Smooth muscle cell (in vitro differentiated cells): ENCODE measurements around the gene LCN1. TPM values are rescaled to one million over a fixed set of nuclear protein-coding genes. Genes with fewer than 3 reads are reported as not detected.

Experiments
- DNase-seq: peaks from one replicate; lab custom pipeline; 2025; ENCODE audit not compliant: unreplicated experiment; lab: John Stamatoyannopoulos, UW
- H2AFZ ChIP-seq: fragments of 200-600 bp; sonication (generic); 2 replicates; pipeline ENCODE4 v1.6.0; 2016; ENCODE audit warnings: antibody characterized with exemption, low read depth, mild to moderate bottlenecking
- H3F3A ChIP-seq: fragments of 200-600 bp; sonication (generic); 2 replicates; pipeline ENCODE4 v1.6.0; 2017; ENCODE audit warnings: antibody characterized with exemption, low read depth
- H3K27ac ChIP-seq: fragments of 200-600 bp; sonication (generic); 2 replicates; pipeline ENCODE4 v1.5.1; 2016; ENCODE audit warnings: low read depth, mild to moderate bottlenecking
- H3K27me3 ChIP-seq: fragments of 200-600 bp; sonication (generic); 2 replicates; pipeline ENCODE4 v1.6.1; 2016; ENCODE audit warnings: low read depth, mild to moderate bottlenecking
- H3K36me3 ChIP-seq: fragments of 200-600 bp; sonication (generic); 2 replicates; pipeline ENCODE4 v1.5.1; 2016; ENCODE audit warnings: low read depth
- H3K4me1 ChIP-seq: fragments of 200-600 bp; sonication (generic); 2 replicates; pipeline ENCODE4 v1.5.1; 2016; ENCODE audit warnings: low read depth
- H3K4me2 ChIP-seq: fragments of 200-600 bp; sonication (generic); 2 replicates; pipeline ENCODE4 v1.6.0; 2016; ENCODE audit warnings: mild to moderate bottlenecking
- H3K4me3 ChIP-seq: fragments of 200-600 bp; sonication (generic); 2 replicates; pipeline ENCODE4 v1.5.1; 2016; ENCODE audit warnings: mild to moderate bottlenecking
- H3K79me2 ChIP-seq: fragments of 200-600 bp; sonication (generic); 2 replicates; pipeline ENCODE4 v1.6.0; 2016; ENCODE audit warnings: low read depth, mild to moderate bottlenecking
- H3K9ac ChIP-seq: fragments of 200-600 bp; sonication (generic); 2 replicates; pipeline ENCODE4 v1.6.0; 2016; ENCODE audit warnings: low read depth
- H3K9me3 ChIP-seq: fragments of 200-600 bp; sonication (generic); replicated peaks from 2 replicates; pipeline ENCODE4 v1.5.1; 2016; ENCODE audit warnings: low read depth
- H4K20me1 ChIP-seq: fragments of 200-600 bp; sonication (generic); 2 replicates; pipeline ENCODE4 v1.6.0; 2016; ENCODE audit warnings: low read depth
- CTCF ChIP-seq: fragments of 200-600 bp; sonication (generic); IDR thresholded peaks from 2 replicates; pipeline ENCODE4 v1.5.1; 2017; ENCODE audit warnings: borderline replicate concordance, mild to moderate bottlenecking, antibody characterized with exemption; ENCODE audit not compliant: insufficient read depth, poor library complexity, severe bottlenecking
- WGBS: methylation state at CpG from one replicate; pipeline ENCODE4 v1.1.7; 2016; ENCODE audit warnings: low lambda C conversion rate; 5-methylcytosine and 5-hydroxymethylcytosine counted together
- polyA plus RNA-seq: library from polyadenylated mRNA; unstranded; fragments of >200 nt; fragmentation: Nextera tagmentation; extraction: Ambion mirVana; gene quantifications from 2 replicates; pipeline ENCODE4 v1.2.1, GENCODE V29; 2016
- total RNA-seq: library from RNA; depleted of rRNA; stranded (reverse); fragments of >200 nt; gene quantifications from 2 replicates; pipeline ENCODE4 v1.2.3, GENCODE V29; 2014

LCN1 gene
- total and polyA plus RNA-seq, 2 experiments from 2014 or later: 0.85 to 5.6 TPM

- no peak overlapping the region for H3K27ac ChIP-seq
- H3K9me3 ChIP-seq: no peaks in the 10 kb centered on the region
- no peak overlapping the region for H3K4me2 ChIP-seq
- H3K4me3 ChIP-seq: no peak overlapping the region
- TF ChIP-seq CTCF: no peak
- no peaks in the 10 kb centered on the region for H3K36me3 ChIP-seq
- H3K9ac ChIP-seq: no peak overlapping the region
- H3K4me1 ChIP-seq: no peaks in the 10 kb centered on the region
- no peaks in the 10 kb centered on the region for H3K27me3 ChIP-seq
- no peaks in the 10 kb centered on the region for H4K20me1 ChIP-seq
- DNase-seq: no peak
- no peak overlapping the region for H2AFZ ChIP-seq
- 96% methylated on average over 9 of the region's 11 CpGs for WGBS
- H3K79me2 ChIP-seq: no peaks in the 10 kb centered on the region
- no peaks in the 10 kb centered on the region for H3F3A ChIP-seq
Observed at GRCh38 chr9:135521608-135522095, 412 bp downstream of the LCN1 start.

- no peak overlapping the region for H3K9ac ChIP-seq
- no peaks in the 10 kb centered on the region for H3K4me1 ChIP-seq
- no peak for DNase-seq
- no peak overlapping the region for H3K4me2 ChIP-seq
- no peak overlapping the region for H3K4me3 ChIP-seq
- no peaks in the 10 kb centered on the region for H3K9me3 ChIP-seq
- H3K36me3 ChIP-seq: no peaks in the 10 kb centered on the region
- no peaks in the 10 kb centered on the region for H4K20me1 ChIP-seq
- no peaks in the 10 kb centered on the region for H3K27me3 ChIP-seq
- no peak overlapping the region for H2AFZ ChIP-seq
- no peak overlapping the region for H3K27ac ChIP-seq
- no peak for TF ChIP-seq CTCF
- H3K79me2 ChIP-seq: no peaks in the 10 kb centered on the region
- H3F3A ChIP-seq: no peaks in the 10 kb centered on the region
- 88% methylated on average over 16 of the region's 16 CpGs for WGBS
Observed at GRCh38 chr9:135522137-135522877, 1.1 kb downstream of the LCN1 start.

GRCh38 chr9:135522931-135523330, 1.7 kb downstream of the LCN1 start:
- no peak overlapping the region for H2AFZ ChIP-seq
- DNase-seq: no peak
- no peaks in the 10 kb centered on the region for H3F3A ChIP-seq
- H3K9ac ChIP-seq: no peak overlapping the region
- H3K36me3 ChIP-seq: no peaks in the 10 kb centered on the region
- 78% methylated on average over 17 of the region's 17 CpGs for WGBS
- no peak overlapping the region for H3K27ac ChIP-seq
- no peaks in the 10 kb centered on the region for H3K4me1 ChIP-seq
- H4K20me1 ChIP-seq: no peaks in the 10 kb centered on the region
- H3K27me3 ChIP-seq: no peaks in the 10 kb centered on the region
- no peak for TF ChIP-seq CTCF
- H3K9me3 ChIP-seq: no peaks in the 10 kb centered on the region
- H3K4me2 ChIP-seq: no peak overlapping the region
- H3K4me3 ChIP-seq: no peak overlapping the region
- H3K79me2 ChIP-seq: no peaks in the 10 kb centered on the region
